Neural cell (in vitro differentiated cells): ENCODE data around the gene GIMAP8. TPM values are rescaled to one million over a fixed set of nuclear protein-coding genes. Genes with fewer than 3 reads are reported as not detected.
A peak's percentile ranks its signal among the peaks of the same experiment; 100 is the strongest.

ENCODE experiments used
- H2AFZ ChIP-seq: fragments of 200-600, 300-800 bp; sonication (generic), shearing (Covaris generic); 2 replicates; pipeline ENCODE4 v1.6.0; 2014; ENCODE audit warnings: low read depth, mild to moderate bottlenecking, antibody characterized with exemption, low read length, moderate library complexity
- H3F3A ChIP-seq: fragments of 200-600 bp; shearing (Covaris generic); 2 replicates; pipeline ENCODE4 v1.6.1; 2016; ENCODE audit warnings: mild to moderate bottlenecking, moderate library complexity, mixed read lengths, antibody characterized with exemption, low read length; ENCODE audit not compliant: insufficient read depth, poor library complexity, severe bottlenecking
- H3K27ac ChIP-seq: fragments of 200-600, 300-800 bp; sonication (generic), shearing (Covaris generic); 2 replicates; pipeline ENCODE4 v1.5.1; 2014; ENCODE audit warnings: mild to moderate bottlenecking, low read length, moderate library complexity
- H3K27me3 ChIP-seq: fragments of 300-800, 200-600 bp; sonication (generic), shearing (Covaris generic); 2 replicates; pipeline ENCODE4 v1.6.0; 2014; ENCODE audit warnings: mild to moderate bottlenecking, low read depth, low read length, moderate library complexity; ENCODE audit not compliant: insufficient read depth
- H3K36me3 ChIP-seq: fragments of 300-800, 200-600 bp; sonication (generic), shearing (Covaris generic); 2 replicates; pipeline ENCODE4 v1.5.1; 2014; ENCODE audit warnings: mild to moderate bottlenecking, antibody characterized with exemption, low read length, moderate library complexity; ENCODE audit not compliant: insufficient read depth
- H3K4me2 ChIP-seq: fragments of 300-800, 200-600 bp; sonication (generic), shearing (Covaris generic); 2 replicates; pipeline ENCODE4 v1.6.0; 2014; ENCODE audit warnings: mild to moderate bottlenecking, low read length
- H3K4me3 ChIP-seq: fragments of 300-800, 200-600 bp; sonication (generic), shearing (Covaris generic); 2 replicates; pipeline ENCODE4 v1.5.1; 2014; ENCODE audit warnings: mild to moderate bottlenecking, low read length, moderate library complexity
- H3K79me2 ChIP-seq: fragments of 200-600 bp; shearing (Covaris generic); replicated peaks from 2 replicates; pipeline ENCODE4 v1.6.0; 2014; ENCODE audit warnings: mild to moderate bottlenecking, low read length, moderate library complexity; ENCODE audit not compliant: insufficient read depth
- H3K9ac ChIP-seq: fragments of 300-800, 200-600 bp; sonication (generic), shearing (Covaris generic); 2 replicates; pipeline ENCODE4 v1.6.1; 2016; ENCODE audit warnings: mild to moderate bottlenecking, low read length, mixed read lengths
- H3K9me2 ChIP-seq: fragments of 200-600 bp; shearing (Covaris generic); 2 replicates; pipeline ENCODE4 v1.6.1; 2016; ENCODE audit warnings: mild to moderate bottlenecking, low read length, mixed read lengths; ENCODE audit not compliant: insufficient read depth
- H3K9me3 ChIP-seq: fragments of 200-600, 300-800 bp; sonication (generic), shearing (Covaris generic); 2 replicates; pipeline ENCODE4 v1.6.1; 2016; ENCODE audit warnings: mild to moderate bottlenecking, mixed run types, low read length, moderate library complexity, mixed read lengths
- H4K20me1 ChIP-seq: fragments of 200-600 bp; shearing (Covaris generic); 2 replicates; pipeline ENCODE4 v1.6.1; 2016; ENCODE audit warnings: mild to moderate bottlenecking, mixed run types; ENCODE audit not compliant: insufficient read depth
- CTCF ChIP-seq: fragments of 450-650 bp; IDR thresholded peaks from 2 replicates; pipeline ENCODE4 v1.5.1; 2014; ENCODE audit warnings: antibody characterized with exemption, mild to moderate bottlenecking, moderate library complexity; ENCODE audit not compliant: poor library complexity, severe bottlenecking
- EP300 ChIP-seq: fragments of 450-650 bp; conservative IDR thresholded peaks from 2 replicates; pipeline ENCODE4 v1.6.1; 2014; ENCODE audit warnings: antibody characterized with exemption, mild to moderate bottlenecking, moderate library complexity; ENCODE audit not compliant: poor library complexity, severe bottlenecking
- EZH2 ChIP-seq: fragments of 200-600, 300-800 bp; shearing (Covaris generic), sonication (generic); IDR thresholded peaks from 2 replicates; pipeline ENCODE4 v1.6.1; 2014; ENCODE audit warnings: antibody characterized with exemption, low read length, borderline replicate concordance, mild to moderate bottlenecking; ENCODE audit not compliant: insufficient read depth, poor library complexity, severe bottlenecking
- MXI1 ChIP-seq: fragments of 450-650 bp; conservative IDR thresholded peaks from 2 replicates; pipeline ENCODE4 v1.6.1; 2014; ENCODE audit warnings: antibody characterized with exemption, mild to moderate bottlenecking; ENCODE audit not compliant: poor library complexity, severe bottlenecking
- POLR2AphosphoS5 ChIP-seq: IDR thresholded peaks from 2 replicates; pipeline ENCODE4 v1.6.1; 2012
- RAD21 ChIP-seq: fragments of 450-650 bp; conservative IDR thresholded peaks from 2 replicates; pipeline ENCODE4 v1.6.1; 2014; ENCODE audit warnings: antibody characterized with exemption, mild to moderate bottlenecking, moderate library complexity
- REST ChIP-seq: IDR thresholded peaks from 2 replicates; pipeline ENCODE4 v1.6.1; 2012; ENCODE audit warnings: borderline replicate concordance
- SMC3 ChIP-seq: fragments of 450-650 bp; conservative IDR thresholded peaks from 2 replicates; pipeline ENCODE4 v1.6.1; 2014; ENCODE audit warnings: antibody characterized with exemption, mild to moderate bottlenecking, moderate library complexity; ENCODE audit not compliant: poor library complexity
- TAF1 ChIP-seq: IDR thresholded peaks from 2 replicates; pipeline ENCODE4 v1.6.1; 2012; ENCODE audit warnings: low read depth
- polyA plus RNA-seq: library from polyadenylated mRNA; depleted of rRNA; stranded (reverse); fragments of >200 nt; gene quantifications from 2 replicates; pipeline ENCODE4 v1.2.3, GENCODE V29; 2014

GIMAP8 gene
- polyA plus RNA-seq, 1 donor from 2014 or later, result not detected

- TF ChIP-seq REST (no peak), POLR2AphosphoS5 (no peak), MXI1 (no peak), EP300 (no peak), CTCF (no peak)
- Histone ChIP-seq H4K20me1 (no peaks in the 10 kb centered on the region), H3K27ac (no peak overlapping the region), H3K79me2 (no peaks in the 10 kb centered on the region), H3F3A (no peaks in the 10 kb centered on the region), H3K36me3 (no peaks in the 10 kb centered on the region), H2AFZ (no peak overlapping the region), H3K4me3 (no peak overlapping the region), H3K27me3 (no peaks in the 10 kb centered on the region), H3K9me2 (no peaks in the 10 kb centered on the region), H3K4me2 (no peak overlapping the region), H3K9ac (no peak overlapping the region), H3K9me3 (no peaks in the 10 kb centered on the region)
Measured at GRCh38 chr7:150425670-150426069, 24.8 kb upstream of the GIMAP8 start.

- Histone ChIP-seq H2AFZ (no peak overlapping the region), H3K9me2 (no peaks in the 10 kb centered on the region), H3K4me3 (no peak overlapping the region), H3F3A (no peaks in the 10 kb centered on the region), H3K79me2 (no peaks in the 10 kb centered on the region), H3K9ac (no peak overlapping the region), H3K9me3 (no peaks in the 10 kb centered on the region), H3K4me2 (no peak overlapping the region), H4K20me1 (no peaks in the 10 kb centered on the region), H3K36me3 (no peaks in the 10 kb centered on the region), H3K27me3 (no peaks in the 10 kb centered on the region), H3K27ac (no peak overlapping the region)
- no peak for TF ChIP-seq MXI1
- peak; percentile 59 for TF ChIP-seq POLR2AphosphoS5
- TF ChIP-seq EZH2, result no peak
- no peak for TF ChIP-seq SMC3
Measured at GRCh38 chr7:150428671-150429451, 21.6 kb upstream of the GIMAP8 start.

DNA sequence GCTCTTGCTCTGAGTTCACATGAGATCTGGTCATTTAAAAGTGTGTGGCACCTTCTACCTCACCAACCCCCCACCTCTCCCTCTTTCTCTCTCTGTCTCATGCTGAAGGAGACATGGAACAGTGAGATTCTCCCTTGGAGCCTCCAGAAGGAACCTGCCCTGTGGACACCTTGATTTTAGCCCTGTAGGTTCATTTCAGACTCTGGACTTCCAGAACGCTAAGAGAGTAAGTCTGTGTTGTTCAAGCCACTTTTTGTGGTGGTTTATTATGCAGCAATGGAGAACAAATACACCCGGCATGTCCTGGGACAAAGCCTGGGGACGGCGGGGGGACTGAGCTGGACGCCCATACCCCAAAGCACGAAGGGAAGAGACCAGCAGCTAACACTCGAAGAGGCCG is 20.7 kb upstream of the GIMAP8 start:
- H3K9me2 ChIP-seq, result no peaks in the 10 kb centered on the region
- H3K27me3 ChIP-seq, result no peaks in the 10 kb centered on the region
- no peak overlapping the region for H3K27ac ChIP-seq
- H3K4me3 ChIP-seq, result no peak overlapping the region
- no peaks in the 10 kb centered on the region for H3K36me3 ChIP-seq
- H3K9ac ChIP-seq, result no peak overlapping the region
- no peak overlapping the region for H3K4me2 ChIP-seq
- H3K9me3 ChIP-seq, result no peaks in the 10 kb centered on the region
- no peaks in the 10 kb centered on the region for H4K20me1 ChIP-seq
- TF ChIP-seq EP300 (no peak), RAD21 (no peak), MXI1 (no peak), EZH2 (no peak), REST (no peak), CTCF (no peak), TAF1 (no peak), SMC3 (no peak), POLR2AphosphoS5 (no peak)
- H3F3A ChIP-seq, result no peaks in the 10 kb centered on the region
- H3K79me2 ChIP-seq, result no peaks in the 10 kb centered on the region
- no peak overlapping the region for H2AFZ ChIP-seq
